Measurements from ENCODE around the gene EPN2. TPM values are rescaled to one million over a fixed set of nuclear protein-coding genes. Genes with fewer than 3 reads are reported as not detected.

Gene EPN2
- polyA plus RNA-seq, 1 donor (not counting 4 experiments of a cell fraction or from before 2014, with no cell fraction given): 30.2 TPM

DNA sequence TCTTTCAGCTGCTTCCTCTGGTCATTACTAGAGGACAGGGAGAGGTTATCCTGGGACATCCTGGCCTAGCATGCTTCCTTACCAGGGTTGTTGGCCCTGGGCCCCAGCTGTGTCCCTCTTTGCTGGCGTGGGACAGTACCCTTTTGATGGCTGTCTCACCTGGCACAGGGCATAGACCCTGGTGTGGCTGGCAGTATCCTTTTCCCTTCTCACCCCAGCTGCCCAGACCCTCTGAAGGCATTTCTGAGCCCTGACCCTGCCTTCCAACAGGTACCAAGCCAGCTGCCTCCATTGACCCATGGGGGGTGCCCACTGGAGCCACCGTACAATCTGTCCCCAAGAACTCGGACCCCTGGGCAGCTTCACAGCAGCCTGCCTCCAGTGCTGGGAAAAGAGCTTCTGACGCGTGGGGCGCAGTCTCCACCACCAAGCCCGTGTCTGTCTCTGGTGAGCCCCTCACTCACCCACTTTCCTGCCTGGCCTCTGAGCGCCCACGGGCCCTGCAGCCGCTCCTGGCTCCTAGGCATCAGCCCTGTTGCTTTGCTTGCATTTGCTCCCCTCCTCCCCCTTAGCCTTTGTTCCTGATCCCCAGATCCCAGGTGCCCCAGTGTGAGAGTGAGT is 91.4 kb downstream of the EPN2 start:
- H2AFZ ChIP-seq (ENCODE audit: control insufficient read depth, low read length): no peak overlapping the region
- dilution Hi-C loops (cut with MboI; ENCODE audit: extremely low pct_ligation_motif_present, low sequenced_read_pairs): no loop called here
- H4K20me1 ChIP-seq (ENCODE audit: control insufficient read depth, extremely low read depth, insufficient read depth, low read length): no peaks in the 10 kb centered on the region
- no peaks in the 10 kb centered on the region for H3K79me2 ChIP-seq (ENCODE audit: control insufficient read depth, insufficient read depth, low read length)
- no peak for TF ChIP-seq EZH2 (IDR thresholded peaks at IDR 0.05; ENCODE audit: low read length)
- TF ChIP-seq, protein P1, sequence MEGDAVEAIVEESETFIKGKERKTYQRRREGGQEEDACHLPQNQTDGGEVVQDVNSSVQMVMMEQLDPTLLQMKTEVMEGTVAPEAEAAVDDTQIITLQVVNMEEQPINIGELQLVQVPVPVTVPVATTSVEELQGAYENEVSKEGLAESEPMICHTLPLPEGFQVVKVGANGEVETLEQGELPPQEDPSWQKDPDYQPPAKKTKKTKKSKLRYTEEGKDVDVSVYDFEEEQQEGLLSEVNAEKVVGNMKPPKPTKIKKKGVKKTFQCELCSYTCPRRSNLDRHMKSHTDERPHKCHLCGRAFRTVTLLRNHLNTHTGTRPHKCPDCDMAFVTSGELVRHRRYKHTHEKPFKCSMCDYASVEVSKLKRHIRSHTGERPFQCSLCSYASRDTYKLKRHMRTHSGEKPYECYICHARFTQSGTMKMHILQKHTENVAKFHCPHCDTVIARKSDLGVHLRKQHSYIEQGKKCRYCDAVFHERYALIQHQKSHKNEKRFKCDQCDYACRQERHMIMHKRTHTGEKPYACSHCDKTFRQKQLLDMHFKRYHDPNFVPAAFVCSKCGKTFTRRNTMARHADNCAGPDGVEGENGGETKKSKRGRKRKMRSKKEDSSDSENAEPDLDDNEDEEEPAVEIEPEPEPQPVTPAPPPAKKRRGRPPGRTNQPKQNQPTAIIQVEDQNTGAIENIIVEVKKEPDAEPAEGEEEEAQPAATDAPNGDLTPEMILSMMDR (optimal IDR thresholded peaks at IDR 0.05 in 1 of 3, IDR thresholded peaks at IDR 0.05 in 1 of 3, conservative IDR thresholded peaks at IDR 0.05 in 1 of 3; ENCODE audit: extremely low read depth in 1 of 3, insufficient read depth in 2 of 3, low read length in 3 of 3): no peak
- no peaks in the 10 kb centered on the region for H3K27me3 ChIP-seq (ENCODE audit: control insufficient read depth, extremely low read depth, insufficient read depth, low read length)
- H3K9me1 ChIP-seq (ENCODE audit: control insufficient read depth, extremely low read depth, insufficient read depth, low read length): peaks cover 5% of the 10 kb centered on the region
- peaks cover 26% of the 10 kb centered on the region for H3K4me1 ChIP-seq (ENCODE audit: control insufficient read depth, extremely low read depth, insufficient read depth, low read length)
- H3K4me3 ChIP-seq (ENCODE audit: control insufficient read depth in 2 of 3, extremely low read depth in 1 of 3, insufficient read depth in 2 of 3, low read depth in 1 of 3, low read length in 3 of 3): no peak overlapping the region
- no peaks in the 10 kb centered on the region for H3K9me3 ChIP-seq (ENCODE audit: control insufficient read depth, low read depth, low read length)
- H3K36me3 ChIP-seq (ENCODE audit: control insufficient read depth in 2 of 2, extremely low read depth in 1 of 2, insufficient read depth in 2 of 2, low read length in 2 of 2): peaks cover 8 to 17% of the 10 kb centered on the region in 2 experiments
- FAIRE-seq (no peak), DNase-seq (ENCODE audit: low read depth, low spot score) (no peak)
- no peak overlapping the region for H3K4me2 ChIP-seq (ENCODE audit: control insufficient read depth, extremely low read depth, insufficient read depth, low read depth, low read length)
- no peak overlapping the region for H3K9ac ChIP-seq (ENCODE audit: control insufficient read depth, extremely low read depth, insufficient read depth, low read length)
- no peak overlapping the region for H3K27ac ChIP-seq (ENCODE audit: control insufficient read depth, insufficient read depth, low read length)

DNA sequence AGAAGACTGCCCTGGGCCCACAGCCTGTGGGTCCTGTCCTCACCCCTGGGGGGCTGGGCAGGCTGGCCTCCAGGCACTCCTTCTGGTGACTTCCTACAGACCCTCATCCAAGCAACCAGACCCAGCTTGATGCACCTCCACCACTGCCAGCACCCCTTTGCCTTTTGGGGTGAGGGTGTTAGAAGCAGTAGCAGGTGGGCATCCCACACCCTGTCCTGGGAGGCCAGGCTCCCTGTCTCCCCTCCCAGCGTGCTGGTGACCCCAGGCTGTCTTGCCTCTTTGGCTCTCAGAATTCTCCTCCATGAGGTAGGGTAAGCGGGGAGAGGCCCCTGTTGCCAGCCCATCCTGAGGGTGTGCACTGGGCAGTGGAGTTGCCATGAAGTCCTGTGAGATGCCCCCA is 92.0 kb downstream of the EPN2 start:
- Histone ChIP-seq H2AFZ (ENCODE audit: control insufficient read depth, low read length) (no peak overlapping the region), H3K4me3 (ENCODE audit: control insufficient read depth in 2 of 3, extremely low read depth in 1 of 3, insufficient read depth in 2 of 3, low read depth in 1 of 3, low read length in 3 of 3) (no peak overlapping the region), H3K9me3 (ENCODE audit: control insufficient read depth, low read depth, low read length) (no peaks in the 10 kb centered on the region), H3K4me1 (ENCODE audit: control insufficient read depth, extremely low read depth, insufficient read depth, low read length) (peaks cover 26% of the 10 kb centered on the region), H3K27me3 (ENCODE audit: control insufficient read depth, extremely low read depth, insufficient read depth, low read length) (no peaks in the 10 kb centered on the region), H3K9ac (ENCODE audit: control insufficient read depth, extremely low read depth, insufficient read depth, low read length) (no peak overlapping the region), H3K36me3 (ENCODE audit: control insufficient read depth in 2 of 2, extremely low read depth in 1 of 2, insufficient read depth in 2 of 2, low read length in 2 of 2) (peaks cover 10 to 18% of the 10 kb centered on the region in 2 experiments), H3K9me1 (ENCODE audit: control insufficient read depth, extremely low read depth, insufficient read depth, low read length) (peaks cover 5% of the 10 kb centered on the region), H3K4me2 (ENCODE audit: control insufficient read depth, extremely low read depth, insufficient read depth, low read depth, low read length) (no peak overlapping the region), H4K20me1 (ENCODE audit: control insufficient read depth, extremely low read depth, insufficient read depth, low read length) (no peaks in the 10 kb centered on the region), H3K27ac (ENCODE audit: control insufficient read depth, insufficient read depth, low read length) (no peak overlapping the region), H3K79me2 (ENCODE audit: control insufficient read depth, insufficient read depth, low read length) (no peaks in the 10 kb centered on the region)
- DNase-seq (ENCODE audit: low read depth, low spot score) (no peak), FAIRE-seq (no peak)
- dilution Hi-C loops (cut with MboI; ENCODE audit: extremely low pct_ligation_motif_present, low sequenced_read_pairs): no loop called here
- TF ChIP-seq, protein P1 (optimal IDR thresholded peaks at IDR 0.05 in 1 of 3, IDR thresholded peaks at IDR 0.05 in 1 of 3, conservative IDR thresholded peaks at IDR 0.05 in 1 of 3; ENCODE audit: extremely low read depth in 1 of 3, insufficient read depth in 2 of 3, low read length in 3 of 3): no peak
- no peak for TF ChIP-seq EZH2 (IDR thresholded peaks at IDR 0.05; ENCODE audit: low read length)

All from keratinocyte (primary cell).